ENCODE data around the gene CDH22. TPM values are rescaled to one million over a fixed set of nuclear protein-coding genes. Genes with fewer than 3 reads are reported as not detected.

CDH22 gene
- total and polyA plus RNA-seq, 7 experiments from 2014 or later: not detected

Other genes with a start within 250 kb of the CDH22 start
- 10 to 100 TPM; 15.7 to 43.8 (median 39.4) TPM for gene NCOA5, start 218.5 kb downstream of the CDH22 start, total RNA-seq
- gene NCOA5, start 218.5 kb downstream of the CDH22 start, polyA plus RNA-seq: 10 to 100 TPM; 25.4 to 47.6 TPM
- gene CD40, start 190.2 kb downstream of the CDH22 start, total RNA-seq: 1 to 10 TPM; 1.7 to 10.0 (median 4.0) TPM
- 1 to 10 TPM; 4.0 to 5.2 TPM for gene CD40, start 190.2 kb downstream of the CDH22 start, polyA plus RNA-seq
- gene ELMO2, start 98.1 kb upstream of the CDH22 start, total RNA-seq: 100 to 1,000 TPM in 1 of 5 experiments, 10 to 100 TPM in 4; 50.8 to 104 (median 52.3) TPM
- gene ELMO2, start 98.1 kb upstream of the CDH22 start, polyA plus RNA-seq: 10 to 100 TPM; 35.6 to 67.4 TPM
- gene ZNF334, start 205.1 kb upstream of the CDH22 start, total RNA-seq: 1 to 10 TPM in 1 of 5 experiments, under 1 TPM in 2, not detected in 2; 0.50 to 1.7 (median 0.71) TPM
- gene ZNF334, start 205.1 kb upstream of the CDH22 start, polyA plus RNA-seq: not detected
- not detected for gene OCSTAMP, start 242.2 kb upstream of the CDH22 start, total RNA-seq
- gene OCSTAMP, start 242.2 kb upstream of the CDH22 start, polyA plus RNA-seq: not detected

Measured in naive thymus-derived CD4-positive, alpha-beta T cell (primary cell).